GM19099 (cell line): ENCODE results near the gene GRK4.

Experiments
- POLR2A ChIP-seq: IDR thresholded peaks from 3 replicates; pipeline ENCODE4 v1.6.1; 2011; ENCODE audit warnings: low read depth; ENCODE audit not compliant: insufficient read length; ENCODE audit errors: extremely low read depth

The GRK4 gene

DNA sequence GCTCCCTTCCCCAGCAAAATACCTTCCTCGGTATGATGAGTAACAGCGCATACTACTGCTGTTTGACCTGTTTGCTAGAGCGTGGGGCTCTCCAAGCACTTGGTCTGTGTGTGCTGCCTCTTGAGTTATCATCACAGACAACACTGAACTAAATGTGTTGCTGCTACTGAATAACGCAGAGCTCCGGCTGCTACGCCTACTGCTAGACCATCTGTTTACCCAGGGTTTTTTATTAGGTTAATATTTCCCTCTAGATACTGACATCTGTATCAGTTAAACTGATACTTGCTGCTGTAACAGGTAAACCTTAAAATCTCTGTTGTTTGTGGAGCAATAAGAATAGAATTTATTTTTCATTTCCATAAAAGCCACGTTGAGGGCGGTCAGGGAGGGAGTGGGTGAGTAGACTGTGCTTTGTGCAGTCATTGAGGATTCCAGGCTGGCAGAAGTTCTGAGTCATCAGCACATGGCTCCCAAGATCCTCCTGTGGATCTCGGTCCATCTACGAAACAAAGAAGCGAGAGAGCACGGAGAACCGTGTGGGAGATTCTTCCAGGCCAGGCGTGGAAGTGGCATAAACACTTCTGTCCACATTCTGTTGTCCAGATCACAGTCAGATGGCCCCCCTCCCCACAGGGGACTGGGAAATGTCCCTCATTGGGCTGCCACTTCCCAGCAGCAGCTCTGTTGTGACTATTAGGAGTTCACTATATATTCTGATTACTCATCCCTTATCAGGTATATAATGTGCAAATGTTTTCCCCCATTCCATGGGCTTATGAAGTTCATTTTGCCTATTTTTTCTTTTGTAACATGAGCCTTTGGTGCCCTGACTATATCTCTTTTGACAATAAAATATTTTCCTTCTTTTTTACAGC is 14.1 kb downstream of the GRK4 start:
- TF ChIP-seq POLR2A = no peak

DNA sequence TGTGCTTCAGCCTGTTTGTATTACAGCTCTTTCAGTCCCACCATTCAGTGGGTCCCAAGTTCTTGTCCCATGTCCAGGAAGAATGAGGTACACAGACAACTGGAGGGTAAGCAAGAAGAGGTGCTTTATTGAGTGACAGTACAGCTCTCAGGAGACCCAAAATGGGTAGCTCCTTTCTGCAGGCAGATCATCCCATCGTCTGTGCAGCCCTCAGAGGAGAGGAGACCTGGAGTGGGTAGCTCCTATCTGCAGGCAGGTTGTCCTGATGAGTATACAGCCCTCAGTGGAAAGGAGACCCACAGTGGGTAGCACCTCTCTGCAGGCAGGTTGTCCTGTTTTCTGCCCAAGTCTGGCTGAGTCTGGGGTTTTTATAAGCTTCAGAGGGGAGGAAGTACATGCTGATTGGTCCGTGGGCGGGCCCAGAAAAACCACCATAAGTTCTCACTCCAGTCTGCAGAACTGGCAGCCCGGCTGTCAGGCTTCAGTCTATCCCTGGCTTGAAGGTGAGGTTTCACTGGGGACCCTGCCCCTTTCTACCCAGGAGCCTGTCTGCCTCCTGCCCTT is 18.0 kb downstream of the GRK4 start:
- no peak for TF ChIP-seq POLR2A

DNA sequence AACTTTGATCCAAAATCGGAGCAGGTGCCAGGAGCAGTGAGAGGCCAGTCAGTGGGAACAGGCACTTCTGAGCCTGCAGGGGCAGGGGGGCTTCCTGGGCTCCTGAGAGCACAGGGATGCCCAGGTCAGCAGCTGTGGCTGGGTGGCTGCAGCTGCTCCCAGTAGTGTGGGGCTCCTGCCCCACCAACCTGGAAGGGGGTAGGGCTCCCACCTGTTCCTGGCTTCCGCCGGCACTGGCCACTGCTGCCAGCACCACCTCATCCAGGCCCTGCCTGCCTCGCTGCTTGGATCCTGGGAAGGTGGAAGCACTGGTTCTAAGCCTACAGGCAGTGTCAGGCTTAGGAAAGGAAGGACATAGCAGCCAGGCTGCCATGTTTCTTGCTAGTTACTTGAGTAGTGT is 18.6 kb downstream of the GRK4 start:
- no peak for TF ChIP-seq POLR2A

DNA sequence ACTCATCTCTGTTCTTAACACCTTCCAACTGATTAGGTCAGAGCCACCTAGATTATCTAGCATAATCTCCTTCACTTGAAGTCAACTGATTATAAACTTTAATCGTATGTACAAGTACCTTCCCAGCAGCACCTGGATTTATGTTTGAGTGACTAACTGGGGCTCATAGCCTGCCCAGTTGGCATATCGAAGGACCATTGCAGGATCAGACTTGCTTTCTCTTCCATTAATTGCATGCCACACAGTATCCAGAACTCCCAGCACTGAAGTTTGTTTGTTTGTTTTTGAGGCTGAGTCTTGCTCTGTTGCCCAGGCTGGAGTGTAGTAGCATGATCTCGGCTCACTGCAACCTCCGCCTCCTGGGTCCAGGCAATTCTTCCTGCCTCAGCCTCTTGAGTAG is 27.9 kb downstream of the GRK4 start:
- no peak for TF ChIP-seq POLR2A

DNA sequence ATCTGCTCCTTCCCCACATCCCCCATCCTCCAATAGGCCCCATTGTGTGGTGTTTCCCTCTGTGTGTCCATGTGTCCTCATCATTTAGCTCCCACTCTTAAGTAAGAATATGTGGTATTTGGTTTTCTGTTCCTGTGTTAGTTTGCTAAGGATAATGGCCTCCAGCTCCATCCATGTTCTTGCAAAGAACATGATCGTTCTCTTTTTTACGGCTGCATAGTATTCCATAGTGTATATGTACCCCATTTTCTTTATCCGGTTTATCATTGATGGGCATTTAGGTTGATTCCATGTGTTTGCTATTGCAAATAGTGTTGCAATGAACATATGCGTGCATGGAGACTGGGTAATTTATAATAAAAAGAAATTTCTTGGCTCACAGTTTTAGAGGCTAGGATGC is 31.5 kb downstream of the GRK4 start:
- no peak for TF ChIP-seq POLR2A

DNA sequence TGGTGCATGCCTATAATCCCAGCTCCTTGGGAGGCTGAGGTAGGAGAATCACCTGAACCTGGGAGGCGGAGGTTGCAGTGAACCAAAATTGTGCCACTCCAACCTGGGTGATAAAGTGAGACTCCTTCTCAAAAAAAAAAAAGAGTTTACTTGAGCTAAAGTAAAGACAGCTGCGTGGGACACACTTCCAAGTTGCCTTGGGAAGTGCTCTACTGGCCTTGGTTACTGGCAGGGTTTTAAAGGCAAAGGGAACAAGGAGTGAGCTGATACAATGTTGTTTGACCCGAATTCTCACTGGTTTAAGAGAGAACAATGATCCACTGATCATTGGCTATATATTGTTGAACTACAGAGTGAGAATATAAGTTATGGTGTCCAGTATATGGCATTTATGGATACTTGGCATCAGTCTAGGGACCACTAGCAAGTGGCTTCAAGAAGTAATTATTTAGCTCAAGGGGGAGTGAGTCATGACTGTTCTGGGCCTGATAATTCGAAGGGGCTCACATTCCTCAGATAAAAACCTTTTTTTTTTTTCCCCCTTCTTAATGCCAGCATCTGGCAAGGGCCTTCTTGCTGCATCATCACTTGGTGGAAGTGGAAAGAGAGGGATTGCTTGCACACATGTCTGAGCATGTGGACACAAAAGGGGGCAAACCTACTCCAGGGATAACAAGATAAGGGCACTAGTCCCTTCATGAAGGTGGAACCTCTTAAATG is 32.3 kb downstream of the GRK4 start:
- no peak for TF ChIP-seq POLR2A

DNA sequence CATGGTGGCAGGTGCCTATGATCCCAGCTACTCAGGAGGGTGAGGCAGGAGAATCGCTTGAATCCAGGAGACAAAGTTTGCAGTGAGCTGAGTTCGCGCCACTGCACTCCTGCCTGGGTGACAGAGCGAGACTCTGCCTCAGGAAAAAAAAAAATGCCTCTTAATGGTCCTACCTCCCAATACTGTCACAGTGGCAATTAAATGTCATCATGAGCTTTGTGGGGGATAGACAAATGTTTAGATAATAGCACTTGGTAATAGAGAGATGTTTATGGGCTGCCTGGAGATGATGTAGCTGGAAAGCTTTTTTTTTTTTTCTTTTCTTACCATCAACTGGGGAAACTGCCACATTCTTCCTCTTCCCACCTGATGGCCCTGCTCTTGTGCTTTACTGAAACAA is 33.0 kb downstream of the GRK4 start:
- TF ChIP-seq POLR2A = no peak

DNA sequence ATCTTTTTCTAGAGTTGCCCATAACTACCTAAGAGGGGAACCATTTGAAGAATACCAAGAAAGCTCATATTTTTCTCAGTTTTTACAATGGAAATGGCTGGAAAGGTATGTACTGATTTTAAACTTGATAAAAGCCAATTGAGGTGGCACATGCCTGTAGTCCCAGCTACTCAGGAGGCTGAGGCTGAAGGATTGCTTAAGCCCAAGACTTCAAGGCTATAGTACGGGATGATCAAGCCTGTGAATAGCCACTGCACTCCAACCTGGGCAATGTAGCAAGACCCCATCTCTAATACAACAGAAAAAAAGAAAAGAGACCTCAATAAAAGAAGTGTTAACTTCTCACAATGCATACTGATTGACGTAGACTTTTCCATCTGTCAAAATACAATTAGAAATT is 44.4 kb downstream of the GRK4 start:
- TF ChIP-seq POLR2A = no peak

DNA sequence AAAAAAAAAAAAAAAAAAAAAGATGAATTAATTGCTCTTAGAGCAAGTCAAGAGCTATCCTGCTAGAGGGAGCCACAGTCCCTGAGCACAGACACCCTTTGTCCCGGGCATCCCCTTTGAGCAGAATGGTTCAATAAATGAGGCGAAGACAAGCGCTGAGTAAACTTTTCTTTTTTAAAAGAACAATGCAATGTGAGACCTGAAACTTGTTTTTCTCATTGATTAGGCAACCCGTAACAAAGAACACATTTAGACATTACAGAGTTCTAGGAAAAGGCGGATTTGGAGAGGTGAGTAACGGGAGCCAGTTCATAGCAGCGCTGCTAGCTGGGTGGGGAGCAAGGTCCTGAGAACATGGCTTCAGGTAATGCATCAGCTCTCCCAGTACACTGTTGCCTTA is 46.1 kb downstream of the GRK4 start:
- TF ChIP-seq POLR2A = no peak

DNA sequence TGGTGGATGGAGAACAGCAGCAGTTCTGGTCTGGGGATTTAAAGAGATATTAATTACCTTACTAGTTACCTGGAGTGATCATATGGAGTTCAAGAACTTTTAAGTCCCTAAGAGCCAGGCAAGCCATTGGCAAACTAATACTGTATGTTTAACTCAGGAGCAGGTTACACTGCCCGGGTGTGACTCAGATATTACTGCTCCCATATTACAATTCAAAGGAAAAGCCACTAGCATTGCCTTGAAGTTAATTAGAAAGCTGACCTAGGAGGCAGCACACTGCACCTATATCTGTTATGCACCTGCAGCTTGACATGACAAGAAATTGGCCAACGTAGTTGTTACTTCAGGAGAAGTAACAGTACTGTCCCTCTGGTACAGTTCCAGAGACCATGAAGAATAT is 47.2 kb downstream of the GRK4 start:
- TF ChIP-seq POLR2A = no peak

DNA sequence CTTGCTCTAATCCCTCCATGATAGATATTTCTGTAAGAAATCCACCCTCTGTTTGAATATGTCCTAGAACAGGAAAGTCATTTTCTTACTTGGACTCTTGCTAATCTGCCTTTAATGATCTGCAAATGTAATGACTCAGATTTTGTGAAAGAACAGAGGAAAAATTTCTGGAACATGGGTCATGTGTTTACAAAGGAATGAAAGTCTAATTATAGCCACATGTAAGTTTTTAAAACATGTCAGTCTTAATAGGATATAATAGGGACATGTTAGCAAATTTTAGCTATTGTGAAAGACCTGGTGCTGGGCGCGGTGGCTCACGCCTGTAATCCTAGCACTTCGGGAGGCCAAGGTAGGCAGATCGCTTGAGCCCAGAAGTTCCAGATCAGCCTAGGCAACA is 47.6 kb downstream of the GRK4 start:
- TF ChIP-seq POLR2A = no peak

DNA sequence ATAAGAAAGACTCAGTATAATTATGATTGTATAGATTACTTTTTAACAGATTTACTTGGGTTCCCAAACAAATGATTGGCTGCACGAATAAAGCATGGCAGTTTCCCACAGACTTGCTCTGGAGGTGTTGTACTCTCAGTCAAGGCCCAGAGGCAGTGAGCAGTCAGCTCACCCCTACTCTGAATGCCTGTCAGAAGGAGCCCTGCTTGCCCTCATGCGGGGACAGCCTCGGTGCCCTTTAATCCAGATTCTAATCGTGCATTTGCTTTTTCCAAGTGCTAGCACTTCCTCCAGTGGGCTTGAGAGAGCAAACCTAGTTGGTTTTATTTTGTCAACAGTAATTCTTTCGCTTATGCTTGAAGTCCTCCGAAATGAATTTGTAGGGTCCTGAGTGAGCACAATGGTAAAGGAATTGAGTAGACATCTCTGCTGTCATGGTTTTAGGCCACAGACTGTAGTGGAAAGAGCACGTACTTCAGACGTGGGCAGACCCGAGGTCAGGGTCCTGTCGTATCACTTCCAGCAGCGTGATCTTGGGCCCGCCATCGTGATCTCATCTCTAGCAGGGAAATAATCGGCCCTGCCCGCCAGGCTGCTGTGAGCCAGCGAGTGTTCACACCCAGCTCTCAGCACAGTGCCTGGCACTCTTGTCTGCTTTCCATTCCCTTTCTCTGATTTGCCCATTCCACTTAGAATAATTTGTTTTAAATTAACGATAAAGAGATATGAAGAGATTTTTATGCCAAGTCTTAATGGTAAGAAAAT is 48.3 kb downstream of the GRK4 start:
- no peak for TF ChIP-seq POLR2A

DNA sequence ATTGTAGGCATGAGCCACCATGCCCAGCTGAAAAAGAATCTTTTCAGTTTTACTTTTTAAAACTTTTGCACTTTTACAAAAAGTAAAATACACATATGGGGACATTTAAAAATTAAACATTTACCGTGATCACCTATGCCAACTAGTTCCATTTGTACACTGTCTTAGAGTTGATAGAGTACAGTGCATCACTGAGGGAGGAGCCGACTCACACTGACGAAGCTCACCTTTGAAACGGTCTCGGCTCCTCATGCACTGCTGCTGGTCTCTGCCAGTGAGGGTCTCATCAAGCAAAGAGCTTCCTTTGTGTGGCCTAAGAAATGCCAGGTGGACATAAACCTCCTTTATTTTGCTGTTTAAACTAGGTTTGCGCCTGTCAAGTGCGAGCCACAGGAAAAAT is 50.0 kb downstream of the GRK4 start:
- no peak for TF ChIP-seq POLR2A

DNA sequence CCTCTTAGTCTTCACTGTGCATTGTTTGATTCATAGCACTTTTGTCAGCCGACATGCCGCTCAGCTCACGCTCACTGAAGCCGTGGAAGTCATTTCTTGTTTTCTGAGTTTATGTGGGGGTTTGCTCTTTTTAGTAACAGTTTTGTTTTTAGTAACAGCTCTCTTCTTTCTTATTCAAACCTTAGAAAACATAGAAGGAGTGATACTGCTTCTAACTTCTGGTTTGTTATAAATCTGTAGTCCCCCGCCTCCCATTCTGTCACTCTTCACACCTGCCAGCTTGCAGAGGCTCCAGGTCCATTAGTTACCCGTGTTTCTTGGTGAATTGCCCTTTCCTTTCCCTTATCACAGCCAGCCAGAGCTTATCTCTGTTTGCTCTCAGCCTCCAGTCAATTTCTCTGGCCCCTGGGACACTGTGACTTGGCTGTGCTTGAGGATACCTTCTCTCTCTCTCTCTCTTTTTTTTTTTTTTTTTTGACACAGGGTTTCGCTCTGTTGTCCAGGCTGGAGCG is 50.5 kb downstream of the GRK4 start:
- no peak for TF ChIP-seq POLR2A

DNA sequence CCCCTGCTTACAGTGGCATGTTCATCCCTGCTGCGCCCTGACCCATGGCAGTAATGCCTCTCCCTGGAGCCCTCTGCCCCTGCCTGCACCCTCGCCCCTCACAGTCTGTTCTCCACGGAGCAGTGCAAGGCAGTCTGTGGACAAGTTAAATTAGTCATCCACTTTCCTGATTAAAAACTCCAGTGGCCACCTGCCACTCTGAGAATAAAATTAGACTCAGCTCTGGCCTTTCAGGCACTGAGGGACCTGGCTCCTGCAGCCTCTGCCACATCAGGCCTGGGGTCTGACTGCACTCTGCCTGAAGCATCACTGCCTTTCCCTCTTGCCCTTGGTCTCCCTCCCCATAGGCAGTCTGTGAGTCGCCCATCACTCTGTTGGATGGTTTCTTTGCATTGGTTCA is 53.6 kb downstream of the GRK4 start:
- TF ChIP-seq POLR2A = no peak

DNA sequence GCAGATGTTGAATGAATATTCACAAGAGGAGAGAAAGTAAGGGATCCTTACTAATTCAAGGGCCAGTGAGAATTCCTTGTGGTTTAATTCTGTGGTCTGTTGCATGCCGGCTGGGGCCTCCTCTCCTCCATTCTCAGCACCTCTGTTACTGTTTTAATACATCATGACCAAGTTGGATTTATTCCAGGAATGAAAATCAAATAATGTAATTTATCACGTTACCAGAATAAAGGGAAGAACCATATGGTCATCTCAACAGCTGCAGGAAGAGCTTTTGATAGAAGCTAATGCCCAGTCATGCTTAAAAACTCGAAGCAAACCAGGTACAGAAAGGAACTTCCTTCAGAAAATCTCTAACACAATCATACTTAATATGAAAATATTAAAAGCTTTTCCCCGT is 54.1 kb downstream of the GRK4 start:
- no peak for TF ChIP-seq POLR2A
